PC-9 (cell line): ENCODE data around the gene SLC4A2.

Experiments
- CTCF ChIP-seq: fragments of 200-600 bp; sonication (generic); conservative IDR thresholded peaks from 2 replicates; pipeline ENCODE4 v1.6.1; 2017; ENCODE audit warnings: mixed run types, antibody characterized with exemption, mild to moderate bottlenecking, moderate library complexity
- EZH2 ChIP-seq: fragments of 200-600 bp; sonication (generic); IDR thresholded peaks from 2 replicates; pipeline ENCODE4 v1.8.0; 2017; ENCODE audit warnings: antibody characterized with exemption, low read depth

GRCh38 chr7:151062399-151063211 is 3.2 kb downstream of the SLC4A2 start:
- TF ChIP-seq CTCF (no peak), EZH2 (no peak)
